ENCODE results near the gene MAPK7.

DNA sequence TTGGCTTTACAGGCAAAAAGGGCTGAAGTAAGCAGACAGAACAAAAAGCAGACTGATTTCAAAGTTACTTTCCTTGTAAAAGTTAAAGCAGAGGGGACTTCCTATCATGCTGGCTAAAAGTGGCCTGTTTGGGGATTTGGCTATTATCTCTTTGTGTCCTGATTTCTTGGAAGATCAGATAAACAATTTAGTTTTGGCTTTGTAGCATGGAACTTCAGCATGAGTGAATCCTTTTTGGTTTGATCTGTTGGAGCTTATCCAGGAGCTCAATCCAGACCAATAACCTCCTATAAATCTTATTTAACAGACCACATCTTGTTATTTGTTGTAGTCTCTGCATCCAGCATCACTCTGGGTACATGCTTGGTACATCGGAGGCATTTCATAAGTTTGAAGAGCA is 23.9 kb downstream of the MAPK7 start:
- TF ChIP-seq, protein P1, sequence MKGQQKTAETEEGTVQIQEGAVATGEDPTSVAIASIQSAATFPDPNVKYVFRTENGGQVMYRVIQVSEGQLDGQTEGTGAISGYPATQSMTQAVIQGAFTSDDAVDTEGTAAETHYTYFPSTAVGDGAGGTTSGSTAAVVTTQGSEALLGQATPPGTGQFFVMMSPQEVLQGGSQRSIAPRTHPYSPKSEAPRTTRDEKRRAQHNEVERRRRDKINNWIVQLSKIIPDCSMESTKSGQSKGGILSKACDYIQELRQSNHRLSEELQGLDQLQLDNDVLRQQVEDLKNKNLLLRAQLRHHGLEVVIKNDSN (CRISPR knock-in tag; IDR thresholded peaks at IDR 0.05), result no peak
- TF ChIP-seq, protein P2, sequence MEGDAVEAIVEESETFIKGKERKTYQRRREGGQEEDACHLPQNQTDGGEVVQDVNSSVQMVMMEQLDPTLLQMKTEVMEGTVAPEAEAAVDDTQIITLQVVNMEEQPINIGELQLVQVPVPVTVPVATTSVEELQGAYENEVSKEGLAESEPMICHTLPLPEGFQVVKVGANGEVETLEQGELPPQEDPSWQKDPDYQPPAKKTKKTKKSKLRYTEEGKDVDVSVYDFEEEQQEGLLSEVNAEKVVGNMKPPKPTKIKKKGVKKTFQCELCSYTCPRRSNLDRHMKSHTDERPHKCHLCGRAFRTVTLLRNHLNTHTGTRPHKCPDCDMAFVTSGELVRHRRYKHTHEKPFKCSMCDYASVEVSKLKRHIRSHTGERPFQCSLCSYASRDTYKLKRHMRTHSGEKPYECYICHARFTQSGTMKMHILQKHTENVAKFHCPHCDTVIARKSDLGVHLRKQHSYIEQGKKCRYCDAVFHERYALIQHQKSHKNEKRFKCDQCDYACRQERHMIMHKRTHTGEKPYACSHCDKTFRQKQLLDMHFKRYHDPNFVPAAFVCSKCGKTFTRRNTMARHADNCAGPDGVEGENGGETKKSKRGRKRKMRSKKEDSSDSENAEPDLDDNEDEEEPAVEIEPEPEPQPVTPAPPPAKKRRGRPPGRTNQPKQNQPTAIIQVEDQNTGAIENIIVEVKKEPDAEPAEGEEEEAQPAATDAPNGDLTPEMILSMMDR (IDR thresholded peaks at IDR 0.05 in 2 of 3, conservative IDR thresholded peaks at IDR 0.05 in 1 of 3; ENCODE audit: insufficient read depth in 2 of 3, low read depth in 1 of 3, low read length in 3 of 3), result no peak
- TF ChIP-seq, protein P3, sequence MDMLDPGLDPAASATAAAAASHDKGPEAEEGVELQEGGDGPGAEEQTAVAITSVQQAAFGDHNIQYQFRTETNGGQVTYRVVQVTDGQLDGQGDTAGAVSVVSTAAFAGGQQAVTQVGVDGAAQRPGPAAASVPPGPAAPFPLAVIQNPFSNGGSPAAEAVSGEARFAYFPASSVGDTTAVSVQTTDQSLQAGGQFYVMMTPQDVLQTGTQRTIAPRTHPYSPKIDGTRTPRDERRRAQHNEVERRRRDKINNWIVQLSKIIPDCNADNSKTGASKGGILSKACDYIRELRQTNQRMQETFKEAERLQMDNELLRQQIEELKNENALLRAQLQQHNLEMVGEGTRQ (CRISPR knock-in tag; IDR thresholded peaks at IDR 0.05), result no peak
- TF ChIP-seq EP300 (IDR thresholded peaks at IDR 0.05; ENCODE audit: low read length) (no peak), POLR2AphosphoS5 (IDR thresholded peaks at IDR 0.05; ENCODE audit: control insufficient read depth, insufficient read depth, low read depth, low read length) (no peak), ZNF12 (CRISPR knock-in tag; IDR thresholded peaks at IDR 0.05) (no peak), IRF2 (CRISPR knock-in tag; IDR thresholded peaks at IDR 0.05) (no peak), ZBTB1 (CRISPR knock-in tag; IDR thresholded peaks at IDR 0.05; ENCODE audit: borderline replicate concordance, low read depth) (no peak)

Measured in K562 (cell line).